ENCODE results near the gene ZNF804A. TPM values are rescaled to one million over a fixed set of nuclear protein-coding genes. Genes with fewer than 3 reads are reported as not detected.
"Not testable (repeated sequence)": the region's sequence is repeated elsewhere in the genome, so short reads cannot be mapped to it uniquely, and the experiment has no call there.

The ZNF804A gene
- total RNA-seq, 4 donors from 2014 or later = 0.05 to 0.10 TPM; not detected in 2

DNA sequence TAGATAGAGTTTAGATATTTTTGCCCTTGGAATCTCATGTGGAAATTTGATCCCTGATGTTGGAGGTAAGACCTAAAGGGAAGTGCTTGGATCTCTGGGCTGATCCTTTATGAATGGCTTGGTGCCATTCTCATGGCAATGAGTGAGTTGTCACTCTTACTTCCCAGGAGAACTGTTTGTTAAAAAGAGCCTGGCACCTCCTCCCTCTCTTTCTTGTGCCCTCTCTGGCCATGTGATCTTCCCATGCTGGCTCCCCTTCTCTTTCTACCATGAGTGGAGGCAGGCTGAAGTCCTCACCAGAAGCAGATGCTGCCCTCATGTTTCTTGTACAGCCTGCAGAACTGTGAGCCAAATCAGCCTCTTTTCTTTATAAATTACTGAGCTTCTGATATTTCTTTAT is 276.9 kb downstream of the ZNF804A start:
- peak in 1 of 2 donors; percentile 67 for DNase-seq (ENCODE audit: low spot score in 2 of 2)
- H3K4me3 ChIP-seq (ENCODE audit: low read depth, poor library complexity, severe bottlenecking) = no peak overlapping the region
- TF ChIP-seq CTCF (IDR thresholded peaks at IDR 0.05) (no peak), POLR2A (IDR thresholded peaks at IDR 0.05) (no peak)
- intact Hi-C loops (cut with DNase I; ENCODE audit: low total_unique reads) = no loop called here

DNA sequence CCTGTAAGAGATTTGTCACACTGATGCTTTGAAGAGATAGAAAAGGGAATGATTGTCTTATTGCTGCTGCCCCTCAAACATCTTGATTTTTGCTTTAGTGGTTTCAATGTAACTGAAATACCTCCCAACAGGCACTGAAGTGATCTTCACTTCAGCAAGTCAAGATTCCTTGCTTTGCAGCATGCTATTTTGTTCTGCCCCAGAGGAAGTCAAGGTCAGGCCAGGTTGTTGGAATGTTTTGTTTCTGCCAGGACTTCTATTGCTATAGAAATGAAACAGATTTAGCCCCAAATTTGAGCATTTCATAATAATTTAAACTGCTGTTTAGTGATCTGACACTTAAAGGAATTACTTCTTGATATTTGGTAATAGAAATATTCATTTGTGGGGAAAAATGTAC is 277.6 kb downstream of the ZNF804A start:
- no peak overlapping the region for H3K4me3 ChIP-seq (ENCODE audit: low read depth, poor library complexity, severe bottlenecking)
- TF ChIP-seq POLR2A (IDR thresholded peaks at IDR 0.05) (no peak), CTCF (IDR thresholded peaks at IDR 0.05) (no peak)
- DNase-seq (ENCODE audit: low spot score in 2 of 2) = no peak
- intact Hi-C loops (cut with DNase I; ENCODE audit: low total_unique reads) = no loop called here

DNA sequence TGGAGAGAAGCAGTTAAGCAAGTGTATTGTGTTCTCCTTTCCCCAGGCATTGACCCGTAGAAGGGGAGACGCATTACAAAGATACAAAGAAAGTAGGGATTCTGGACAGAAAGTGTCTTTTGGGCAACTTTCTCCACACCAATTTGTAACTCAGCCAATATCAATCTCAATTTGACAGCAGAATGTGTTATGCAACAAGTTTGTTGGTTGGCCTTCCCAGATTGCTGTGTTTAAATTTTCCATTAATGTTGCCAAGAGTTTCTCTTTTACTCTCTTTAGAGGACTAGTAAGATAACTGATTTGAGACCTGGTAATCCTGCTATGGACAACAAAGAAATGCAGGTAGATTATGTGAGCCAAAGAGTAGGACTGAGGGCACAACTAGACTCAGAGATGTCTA is 279.6 kb downstream of the ZNF804A start:
- DNase-seq (ENCODE audit: low spot score in 2 of 2) = no peak
- TF ChIP-seq POLR2A (IDR thresholded peaks at IDR 0.05) (no peak), CTCF (IDR thresholded peaks at IDR 0.05) (no peak)
- intact Hi-C loops (cut with DNase I; ENCODE audit: low total_unique reads) = no loop called here
- H3K4me3 ChIP-seq (ENCODE audit: low read depth, poor library complexity, severe bottlenecking) = no peak overlapping the region
- WGBS, 2 donors = 95 to 96% methylated on average over 2 of the region's 2 CpGs

GRCh38 chr2:184879671-184880070 is 281.3 kb downstream of the ZNF804A start:
- intact Hi-C loops (cut with DNase I; ENCODE audit: low total_unique reads) = no loop called here

GRCh38 chr2:184886585-184886984 is 288.3 kb downstream of the ZNF804A start:
- intact Hi-C loops (cut with DNase I; ENCODE audit: low total_unique reads); DNase-seq (ENCODE audit: low spot score in 2 of 2); H3K4me3 ChIP-seq (ENCODE audit: low read depth, poor library complexity, severe bottlenecking): not testable (repeated sequence)
- 89 to 91% methylated on average over 2 of the region's 2 CpGs for WGBS, 2 donors

More at GRCh38 chr2:184879671-184880070, 281.3 kb downstream of the ZNF804A start:
- 48 to 65% methylated on average over 1 of the region's 1 CpG for WGBS, 2 donors
- H3K4me3 ChIP-seq (ENCODE audit: low read depth, poor library complexity, severe bottlenecking) = no peak overlapping the region
- no peak for DNase-seq (ENCODE audit: low spot score in 2 of 2)
- TF ChIP-seq CTCF (IDR thresholded peaks at IDR 0.05) = no peak
- no peak for TF ChIP-seq POLR2A (IDR thresholded peaks at IDR 0.05)

DNA sequence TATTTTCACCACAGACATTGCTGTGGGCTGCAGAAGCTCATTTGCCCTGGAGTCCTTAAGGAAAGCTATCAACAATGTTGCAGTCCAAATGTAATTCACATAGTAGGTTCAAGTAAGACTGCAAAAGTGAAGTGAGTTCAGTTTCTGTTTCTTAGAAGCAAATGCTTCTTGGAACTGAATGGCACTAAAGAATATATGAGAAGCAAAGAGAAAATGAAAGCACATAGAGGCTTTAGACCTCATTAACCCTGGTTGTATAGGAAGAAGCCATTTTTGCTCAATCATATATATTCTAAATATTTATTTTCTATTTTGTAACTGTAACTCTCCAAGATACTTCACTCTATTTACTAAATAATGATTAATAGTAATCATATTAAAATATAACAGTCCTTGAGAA is 292.0 kb downstream of the ZNF804A start:
- no peak for DNase-seq (ENCODE audit: low spot score in 2 of 2)
- no peak overlapping the region for H3K4me3 ChIP-seq (ENCODE audit: low read depth, poor library complexity, severe bottlenecking)
- TF ChIP-seq POLR2A (IDR thresholded peaks at IDR 0.05) (no peak), CTCF (IDR thresholded peaks at IDR 0.05) (no peak)
- intact Hi-C loops (cut with DNase I; ENCODE audit: low total_unique reads) = no loop called here

All from lower leg skin (tissue), 4 donors.